Activated CD4-positive, alpha-beta T cell treated with anti-CD3 and anti-CD28 coated beads for 1 hour (primary cell): ENCODE results near the gene SLC1A2.

ENCODE experiments used
- DNase-seq: peaks from one replicate; pipeline ENCODE4 v3.0.0-alpha.2; 2020

Gene SLC1A2

DNA sequence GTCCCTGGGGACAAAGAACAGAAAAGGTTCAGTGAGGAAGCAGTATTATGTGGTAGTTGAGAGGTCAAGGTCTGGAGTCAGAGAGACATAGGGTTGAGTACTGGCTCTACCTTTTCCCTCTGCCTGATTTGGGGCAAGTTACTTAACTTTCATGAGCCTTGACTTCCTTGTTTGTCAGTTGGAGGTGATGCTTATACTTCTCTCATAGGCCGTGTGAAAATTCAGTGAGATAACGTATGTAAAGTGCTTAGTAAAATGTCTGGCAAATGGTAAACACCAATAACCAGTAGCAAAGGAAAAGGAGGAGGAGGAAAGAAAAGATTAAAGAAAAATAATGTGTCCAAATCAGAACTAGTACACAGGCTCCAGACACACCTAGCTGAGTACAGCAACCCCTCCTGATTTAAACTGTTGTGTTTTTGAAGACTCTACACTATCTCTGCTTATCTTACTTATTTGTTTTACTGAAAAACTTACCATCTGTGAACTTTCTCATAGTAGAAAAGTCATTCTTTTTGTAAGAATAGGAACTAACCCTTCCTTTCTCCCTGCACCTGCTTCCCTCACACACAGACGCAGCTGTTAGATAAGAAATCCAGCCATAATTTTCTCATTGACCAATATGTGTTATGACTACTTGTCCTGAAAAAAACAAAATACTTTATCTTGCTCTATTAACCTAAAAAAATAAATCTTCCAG is 153.5 kb downstream of the SLC1A2 start:
- DNase-seq, result no peak

DNA sequence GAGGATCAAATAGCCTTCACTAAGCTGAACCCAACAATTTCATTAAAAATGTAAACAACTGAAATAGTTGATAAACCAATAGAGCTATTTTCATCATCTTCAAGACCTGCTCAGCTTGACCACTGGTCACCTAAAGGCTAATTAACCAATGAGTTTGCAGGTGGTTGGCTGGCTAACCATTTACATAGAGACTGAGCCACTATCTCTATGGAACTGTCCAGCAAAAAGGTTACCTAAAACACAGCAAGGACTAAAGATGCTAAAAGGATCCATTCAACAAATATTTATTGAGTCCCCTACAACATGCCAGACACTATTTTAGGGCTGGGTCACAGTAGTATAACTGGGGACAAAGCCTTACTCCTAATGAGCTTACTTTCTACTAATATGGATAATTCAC is 156.6 kb downstream of the SLC1A2 start:
- DNase-seq, result no peak

DNA sequence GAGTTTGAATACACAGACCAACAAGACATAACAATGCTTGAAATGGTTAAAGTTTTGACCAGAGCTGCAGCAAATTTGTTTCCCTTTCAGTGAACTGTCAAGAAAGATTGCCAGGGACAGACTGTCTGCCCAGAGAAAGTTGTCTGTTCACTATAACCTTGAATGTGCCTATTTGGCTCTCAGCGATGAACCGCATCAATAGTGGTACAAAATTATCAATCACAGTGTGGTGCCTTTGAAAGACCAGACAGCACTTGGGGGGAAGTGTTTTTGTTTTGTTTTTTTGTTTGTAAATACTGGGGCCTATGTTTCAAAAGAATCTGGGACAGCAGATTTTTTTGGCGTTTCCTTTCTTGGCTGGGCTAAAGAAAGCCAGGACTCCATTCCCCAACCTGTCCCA is 157.3 kb downstream of the SLC1A2 start:
- DNase-seq, result no peak

DNA sequence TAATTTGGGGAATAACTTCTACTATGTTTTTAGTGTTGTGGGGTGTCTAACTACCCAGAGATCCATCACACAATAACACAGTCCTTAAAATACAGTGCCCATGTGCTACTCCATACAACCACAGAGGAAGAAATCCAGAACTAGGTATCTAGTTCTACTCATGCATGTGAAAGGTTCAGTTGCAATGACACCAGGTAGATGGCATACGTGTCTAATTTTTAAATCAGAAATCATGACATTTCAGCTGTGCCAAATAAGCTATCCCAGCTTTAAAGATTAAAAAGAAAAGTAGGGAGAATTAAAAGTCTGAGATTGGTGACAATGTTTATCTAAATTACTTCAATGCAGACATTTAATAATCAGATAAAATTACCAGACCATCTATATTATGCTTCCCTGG is 158.2 kb downstream of the SLC1A2 start:
- DNase-seq, result no peak

DNA sequence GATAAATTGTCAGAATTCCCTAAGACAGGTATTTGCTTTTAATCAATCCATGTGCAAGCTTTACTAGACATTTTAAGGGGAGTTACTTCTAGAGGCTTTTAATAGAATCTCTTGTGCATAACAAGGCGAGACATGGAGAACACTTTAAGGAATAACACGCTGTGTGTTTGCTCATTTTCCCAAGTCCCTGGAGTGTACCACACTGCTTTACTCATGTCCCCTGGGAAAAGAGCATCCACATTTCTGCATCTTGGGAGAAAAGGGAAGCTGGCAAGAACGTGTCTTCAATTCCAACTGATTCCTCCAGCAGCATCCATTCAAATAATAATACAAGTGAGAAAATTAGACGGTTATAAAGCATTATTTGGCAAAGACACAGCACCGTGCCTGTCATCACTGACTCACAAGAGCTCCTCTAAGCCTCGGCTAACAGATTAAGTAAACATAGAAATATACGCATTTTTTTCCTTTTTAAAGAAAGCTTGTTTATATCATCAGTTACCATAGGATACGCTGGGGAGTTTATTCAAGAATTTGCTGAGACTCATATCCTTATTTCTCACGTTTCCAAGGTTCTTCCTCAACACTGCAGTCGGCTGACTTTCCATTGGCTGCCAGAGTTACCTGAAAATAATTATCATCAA is 158.9 kb downstream of the SLC1A2 start:
- no peak for DNase-seq

DNA sequence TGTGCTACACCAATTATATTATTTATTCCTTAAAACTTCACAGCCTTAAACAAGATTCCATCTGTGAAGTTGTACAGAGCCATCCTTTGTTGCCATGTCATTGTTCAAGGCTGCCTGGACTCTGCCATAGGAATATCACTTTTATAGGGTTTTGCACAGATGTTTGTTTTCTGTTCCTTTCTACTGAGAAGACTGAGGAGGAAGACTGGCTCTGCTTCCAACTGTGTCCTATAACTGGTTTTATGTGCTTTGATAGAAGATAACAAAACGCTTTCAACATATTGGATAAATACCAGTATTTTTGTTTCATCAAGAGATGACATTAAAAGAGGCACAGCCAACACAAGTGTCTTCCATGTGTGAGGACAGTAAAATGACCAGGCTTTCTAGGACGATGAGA is 159.8 kb downstream of the SLC1A2 start:
- DNase-seq, result no peak

DNA sequence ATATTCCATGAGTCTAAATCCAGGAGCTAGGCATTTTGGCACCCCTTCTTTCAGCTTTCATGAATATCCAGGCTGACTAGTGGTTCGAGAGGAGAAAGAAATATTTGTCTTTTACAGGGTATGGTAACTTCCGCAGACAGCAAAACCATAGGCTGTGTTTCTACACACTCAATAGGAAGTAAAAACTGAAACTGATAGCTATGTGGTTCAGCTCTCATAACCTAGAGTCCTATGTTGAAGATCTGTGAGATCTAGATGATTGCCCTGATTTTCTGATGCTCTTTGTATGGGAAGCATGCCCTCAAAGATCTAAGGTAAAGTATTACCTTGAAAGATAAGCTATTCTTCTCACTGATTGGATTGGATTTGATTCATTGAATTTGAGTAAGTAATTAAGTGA is 162.1 kb downstream of the SLC1A2 start:
- no peak for DNase-seq

DNA sequence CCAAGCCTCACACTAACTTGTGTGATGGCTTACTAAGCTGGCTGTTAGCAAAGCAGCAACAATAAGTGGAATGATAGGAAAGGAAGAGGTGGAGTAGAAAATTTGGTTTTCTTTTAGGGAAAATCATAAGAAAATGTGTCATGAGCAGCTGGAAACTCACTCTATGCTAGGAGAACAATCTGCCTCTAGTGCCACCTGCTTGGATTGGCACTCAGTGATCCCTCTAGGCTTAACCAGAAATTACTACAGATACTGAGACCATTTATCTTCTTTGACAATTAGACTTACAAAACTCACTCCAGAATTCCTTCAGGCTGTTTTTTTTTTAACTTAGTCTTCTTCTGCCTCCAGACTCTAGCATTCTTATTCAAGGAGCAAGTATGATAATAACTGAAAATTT is 163.1 kb downstream of the SLC1A2 start:
- DNase-seq, result no peak

DNA sequence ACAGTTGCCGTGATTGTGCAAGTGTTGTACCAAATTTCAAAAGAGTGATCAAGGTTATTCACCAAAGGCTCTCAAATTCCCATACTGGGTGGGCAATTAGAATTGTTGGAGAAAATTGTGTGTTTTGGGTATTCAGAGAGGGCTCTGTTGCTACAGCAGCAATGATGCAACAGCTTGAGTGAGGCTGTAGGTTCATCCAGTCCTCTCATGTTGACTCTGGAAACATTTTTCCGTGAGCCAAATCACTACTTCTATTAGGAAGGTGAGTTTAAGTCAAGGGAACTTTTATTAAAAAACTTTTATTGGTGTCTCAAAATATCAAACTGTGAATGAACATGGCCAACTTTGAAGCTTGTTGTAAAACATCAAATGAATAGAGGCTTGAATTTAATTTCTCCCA is 163.8 kb downstream of the SLC1A2 start:
- DNase-seq, result no peak

DNA sequence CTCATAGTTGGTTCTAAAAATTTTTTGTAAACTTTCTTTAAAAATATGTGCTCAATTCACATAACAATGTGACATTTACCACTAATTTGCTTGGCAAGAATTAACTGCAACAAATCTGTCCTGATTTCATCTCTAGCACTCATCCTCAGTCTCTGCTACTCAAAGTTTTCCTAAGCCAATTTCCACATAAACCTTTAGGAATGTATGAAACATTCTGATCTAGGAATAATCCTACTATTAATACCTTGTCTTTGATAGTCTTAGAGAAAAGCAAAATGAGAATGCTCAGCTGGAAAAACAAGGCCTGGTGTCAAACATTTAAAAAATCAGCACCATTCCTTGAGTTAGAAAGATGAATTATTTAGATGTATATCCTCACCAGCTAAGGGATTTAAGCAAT is 166.1 kb downstream of the SLC1A2 start:
- no peak for DNase-seq

DNA sequence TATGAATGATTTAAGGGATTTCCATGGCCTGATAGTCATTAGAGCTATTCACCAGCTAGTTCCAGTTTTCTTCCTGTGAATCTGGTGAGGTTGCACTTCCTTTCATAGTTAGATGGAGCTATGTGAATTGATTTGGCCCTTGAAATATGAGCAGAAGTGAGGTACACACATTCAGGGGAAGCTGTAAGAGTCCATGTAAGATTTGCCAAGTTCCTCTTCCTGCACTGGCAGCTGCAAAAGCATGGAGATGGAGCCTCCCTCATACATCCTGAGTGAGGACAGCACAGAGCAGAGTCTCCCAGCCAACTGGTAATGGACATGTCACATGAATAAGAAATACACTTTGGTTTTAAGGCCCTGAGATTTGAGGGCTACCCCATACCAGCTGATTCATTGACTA is 168.7 kb downstream of the SLC1A2 start:
- no peak for DNase-seq

DNA sequence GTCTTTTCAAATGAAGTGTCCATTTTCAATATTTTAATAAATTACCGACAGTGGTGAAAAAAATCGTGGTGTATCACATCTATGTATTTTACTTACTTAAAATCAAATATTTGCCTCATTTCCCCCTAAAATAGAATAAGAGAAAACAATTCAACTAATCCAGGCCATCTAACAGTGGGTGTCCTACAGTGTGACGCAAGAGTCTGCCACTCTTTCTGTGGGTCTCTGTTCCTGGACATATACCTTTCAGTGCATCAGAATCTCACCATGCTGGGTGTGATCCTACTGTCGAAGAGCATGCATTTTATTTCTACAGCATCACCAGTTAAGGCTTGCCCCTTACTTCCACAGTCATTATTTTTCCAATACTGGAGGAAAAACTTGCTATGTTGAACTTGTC is 169.2 kb downstream of the SLC1A2 start:
- no peak for DNase-seq

DNA sequence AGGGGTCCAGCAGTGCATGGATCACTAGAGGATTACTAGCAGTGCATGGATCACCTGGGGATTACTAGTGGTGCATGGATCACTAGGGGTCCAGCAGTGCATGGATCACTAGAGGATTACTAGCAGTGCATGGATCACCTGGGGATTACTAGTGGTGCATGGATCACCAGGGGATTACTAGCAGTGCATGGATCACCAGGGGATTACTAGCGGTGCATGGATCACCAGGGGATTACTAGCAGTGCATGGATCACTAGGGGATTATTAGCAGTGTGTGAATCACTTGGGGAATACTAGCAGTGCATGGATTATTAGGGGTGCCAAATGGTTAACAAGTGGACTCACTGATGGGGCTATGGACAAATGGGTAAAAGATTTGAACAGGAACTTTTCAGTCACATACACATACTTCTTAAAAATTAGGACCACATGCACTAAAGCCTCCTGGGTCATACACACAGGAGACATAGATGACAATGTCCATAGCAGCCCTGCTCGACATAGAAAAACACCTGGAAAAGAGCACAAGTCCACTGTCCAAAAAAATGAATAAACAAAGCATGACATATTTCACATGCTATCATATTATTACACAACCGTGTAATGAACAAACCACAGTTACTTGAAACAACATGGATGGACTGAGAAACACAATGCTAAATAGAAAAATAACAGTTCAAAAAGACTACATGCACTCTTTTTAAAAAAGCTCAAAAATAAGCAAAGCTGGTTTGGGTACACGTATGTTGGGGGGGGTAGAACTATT is 170.6 kb downstream of the SLC1A2 start:
- no peak for DNase-seq

DNA sequence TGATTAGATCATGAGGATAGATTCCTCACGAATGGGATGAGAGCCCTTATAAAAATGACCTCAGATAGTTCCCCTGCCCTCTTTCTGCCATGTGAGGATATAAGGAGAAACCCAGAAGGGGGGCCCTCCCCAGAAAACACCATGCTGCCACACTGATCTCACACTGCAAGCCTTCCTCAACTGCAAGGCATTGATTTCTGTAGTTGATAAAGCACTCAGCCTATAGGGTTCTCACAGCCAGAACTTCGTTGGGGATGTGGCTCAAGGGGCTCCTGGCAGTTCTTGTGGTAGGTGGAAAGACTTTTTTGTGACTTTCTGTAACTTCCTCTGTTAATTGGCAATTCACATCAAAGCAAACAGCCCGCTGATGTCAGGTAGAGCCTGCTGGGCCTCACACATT is 171.5 kb downstream of the SLC1A2 start:
- DNase-seq, result no peak

DNA sequence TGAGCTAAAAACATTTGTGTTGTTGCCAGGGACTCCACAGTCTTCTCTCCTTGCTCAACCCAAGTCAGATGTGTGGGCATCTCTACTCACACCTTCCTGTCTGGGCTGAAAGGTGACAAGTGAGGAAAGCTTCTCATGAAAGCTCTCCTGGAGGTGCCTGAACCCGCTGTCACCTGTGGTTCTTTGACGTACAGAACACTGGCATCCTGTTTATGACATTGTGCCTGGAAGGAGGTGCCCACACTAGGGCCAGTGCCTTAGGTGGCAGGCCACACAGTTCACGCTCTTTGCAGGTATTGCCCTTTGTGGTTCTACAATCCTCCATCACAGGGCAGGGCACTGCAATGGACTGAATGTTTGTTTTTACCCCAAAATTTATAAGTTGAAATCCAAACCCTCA is 171.9 kb downstream of the SLC1A2 start:
- DNase-seq, result peak; percentile 26

DNA sequence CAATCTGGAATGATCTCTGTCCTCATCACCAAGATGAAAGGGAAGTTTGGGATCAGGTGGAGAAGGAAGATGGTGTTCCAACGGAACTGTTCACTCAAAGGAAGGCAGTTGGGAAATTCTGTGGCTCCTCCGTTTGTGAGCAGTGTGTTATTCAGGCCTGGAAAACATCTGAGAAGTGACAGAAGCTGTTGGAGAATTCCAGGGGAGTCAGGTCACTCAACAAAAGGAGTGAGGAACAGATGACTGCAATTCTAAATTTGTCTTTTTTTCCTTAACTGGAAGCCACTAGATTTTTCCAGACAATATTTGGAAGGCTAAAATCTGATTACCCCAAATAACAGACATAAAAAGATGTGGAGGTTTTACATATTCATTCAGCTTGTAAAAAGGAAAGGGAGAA is 172.6 kb downstream of the SLC1A2 start:
- no peak for DNase-seq

DNA sequence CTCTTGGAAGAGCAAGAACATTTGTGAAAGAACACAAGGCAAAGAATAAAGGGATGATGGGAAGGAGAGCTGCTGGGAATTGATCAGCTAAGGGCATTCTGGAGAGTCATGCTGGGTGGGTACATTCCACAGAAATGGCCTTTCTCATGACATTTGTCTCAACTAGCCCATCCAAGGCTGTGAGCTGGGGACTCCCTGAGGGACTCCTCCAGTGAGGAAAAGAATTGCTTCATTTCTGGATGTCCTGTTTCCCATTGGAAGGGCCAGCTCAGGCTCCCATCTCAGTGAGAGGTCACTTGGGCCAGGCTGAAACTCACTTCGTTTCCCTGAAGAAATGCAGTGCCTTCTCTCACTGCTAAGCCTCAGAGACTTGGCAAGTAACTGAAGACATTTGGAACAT is 173.6 kb downstream of the SLC1A2 start:
- DNase-seq, result no peak

DNA sequence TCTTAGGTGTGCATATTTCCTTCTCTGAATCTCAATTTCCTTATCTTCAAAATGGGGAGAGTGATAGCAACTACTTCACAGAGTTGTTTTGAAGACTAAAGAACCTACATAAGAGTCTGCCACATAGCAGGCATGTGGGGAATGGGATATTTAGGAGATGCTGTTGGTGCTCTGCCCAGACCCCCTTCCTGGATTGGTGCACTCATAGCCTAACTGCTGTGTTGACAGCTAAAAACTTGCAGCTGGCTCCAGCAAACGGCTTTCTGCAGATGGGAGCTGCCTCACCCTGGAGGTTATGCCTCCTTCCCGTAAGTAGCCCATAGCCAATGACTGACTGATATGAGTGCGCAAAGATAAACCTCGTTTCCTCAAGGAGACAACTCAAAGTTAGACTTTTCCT is 174.3 kb downstream of the SLC1A2 start:
- no peak for DNase-seq

DNA sequence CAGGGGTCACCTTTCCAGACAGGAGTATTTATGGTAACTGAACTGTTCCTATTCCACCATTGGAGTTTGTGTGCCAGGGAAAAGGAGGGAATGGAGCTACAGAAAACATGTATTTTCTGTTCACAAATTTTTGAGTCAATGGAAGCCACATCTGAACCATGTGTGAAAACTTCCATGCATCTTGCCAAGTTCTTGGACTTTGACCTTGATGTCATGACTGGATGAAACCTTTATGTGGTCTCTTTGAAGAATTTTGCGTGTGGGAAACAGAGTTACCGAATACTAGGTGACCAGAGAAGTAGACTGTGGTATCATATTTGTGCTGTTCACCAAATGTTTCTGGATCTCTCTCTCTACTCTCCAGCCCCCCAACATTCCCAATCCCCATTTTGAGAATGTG is 175.6 kb downstream of the SLC1A2 start:
- DNase-seq, result no peak

DNA sequence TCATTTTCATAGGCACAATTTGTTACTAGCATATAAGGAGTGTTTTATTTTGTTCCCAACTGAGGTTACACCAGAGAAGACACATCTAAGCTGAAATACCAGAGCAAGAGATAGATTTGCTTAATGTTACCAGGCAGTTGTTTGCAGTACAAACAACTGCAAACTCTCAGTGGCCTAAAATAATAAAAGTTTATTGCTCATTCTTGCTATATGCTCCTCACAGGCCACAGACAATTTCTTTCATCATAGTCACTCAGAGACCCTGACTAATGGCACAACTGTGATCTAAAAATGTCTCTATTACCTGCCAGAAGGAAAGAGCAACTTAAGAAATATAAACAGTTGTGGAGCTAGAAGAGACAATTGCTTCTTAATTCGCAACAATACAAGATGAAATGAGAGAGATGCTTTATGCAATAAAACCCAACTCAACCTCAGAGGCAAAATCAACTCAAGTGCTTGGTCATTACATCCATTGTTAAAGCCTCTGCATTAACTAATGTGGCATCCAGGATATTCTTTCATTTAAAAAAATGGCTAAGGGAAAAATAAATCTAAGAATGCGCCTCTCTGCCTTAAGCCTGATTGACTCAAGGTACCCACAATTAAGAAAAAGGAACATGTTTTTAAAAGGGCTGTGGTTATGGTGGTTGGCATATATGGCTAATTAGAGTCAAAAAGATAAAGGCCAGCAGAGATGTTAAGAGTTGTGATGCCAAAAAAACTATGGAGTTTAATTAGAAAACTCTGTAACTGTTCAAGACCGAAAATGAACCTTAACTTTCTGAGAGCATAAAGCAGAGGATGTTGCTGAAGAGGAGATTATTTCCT is 176.7 kb downstream of the SLC1A2 start:
- no peak for DNase-seq

DNA sequence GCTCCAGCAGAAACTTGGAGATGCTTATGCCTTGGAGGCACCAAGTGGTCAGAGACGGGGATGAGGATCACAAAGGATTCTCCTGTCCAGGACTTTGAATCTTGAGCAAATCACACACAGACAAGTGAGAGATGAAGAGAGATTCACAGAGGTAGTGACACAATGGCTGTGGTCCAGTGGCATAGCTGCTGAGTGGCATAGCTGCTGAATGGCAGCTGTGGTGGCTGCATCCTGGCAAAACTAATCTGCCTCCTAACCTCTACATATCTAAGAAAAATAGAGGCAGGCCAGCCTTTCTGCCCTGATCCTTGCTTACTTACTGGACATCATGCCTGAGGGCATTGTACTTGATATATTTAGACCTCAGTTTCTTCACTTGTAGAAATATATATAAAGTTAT is 177.8 kb downstream of the SLC1A2 start:
- no peak for DNase-seq

DNA sequence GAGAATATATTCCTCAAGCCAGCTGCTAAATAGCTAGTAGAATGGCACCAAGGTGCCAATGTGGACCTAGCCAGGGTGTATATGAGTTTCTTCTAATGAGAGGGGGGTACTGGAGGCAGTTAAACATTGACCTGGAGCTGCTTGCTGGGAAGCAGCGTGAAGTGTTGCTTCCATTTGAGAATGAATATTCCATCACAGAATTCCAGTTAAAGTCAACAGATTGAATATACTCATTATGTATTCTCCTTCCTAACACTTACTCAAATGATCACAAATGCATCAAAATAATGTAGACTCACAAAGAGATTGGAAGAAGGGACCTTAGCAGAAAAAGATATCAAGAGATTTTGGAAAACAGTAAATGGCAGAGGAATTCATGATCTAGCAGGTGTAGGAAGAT is 178.3 kb downstream of the SLC1A2 start:
- no peak for DNase-seq

DNA sequence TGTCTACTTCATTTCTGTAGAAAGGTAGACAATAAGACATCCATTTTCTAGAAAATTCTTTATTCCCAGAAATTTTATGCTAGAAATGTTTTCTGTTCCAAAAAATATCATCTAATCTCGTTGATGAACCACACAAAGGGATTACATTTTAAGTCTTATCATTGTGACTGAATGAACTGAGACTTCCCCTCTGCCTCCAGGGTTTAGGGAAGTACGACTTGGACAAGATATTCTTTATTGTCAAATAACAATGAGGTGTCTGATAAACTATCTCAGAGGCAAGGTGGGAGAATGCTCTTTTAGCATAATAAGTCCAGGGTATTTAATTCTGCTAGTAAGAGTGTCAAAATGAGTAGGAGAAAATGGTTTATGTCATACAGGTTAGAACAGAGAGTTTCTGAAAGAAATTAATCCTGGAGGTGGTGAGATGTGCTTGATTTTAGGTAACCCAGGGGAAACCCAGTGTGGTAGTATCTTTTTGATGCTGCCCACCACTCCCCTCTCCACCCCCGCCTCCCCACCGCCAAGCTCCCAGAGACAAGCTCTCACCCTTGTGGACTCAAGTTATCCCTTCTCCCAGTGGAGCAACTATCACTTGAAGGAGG is 179.8 kb downstream of the SLC1A2 start:
- no peak for DNase-seq
